ENCODE results near the gene SCRT2.

The SCRT2 gene

GRCh38 chr20:709423-709822 is 33.8 kb upstream of the SCRT2 start:
- no peak overlapping the region for H3K4me3 ChIP-seq (ENCODE audit: low read depth, low read length)
- TF ChIP-seq, protein P1, sequence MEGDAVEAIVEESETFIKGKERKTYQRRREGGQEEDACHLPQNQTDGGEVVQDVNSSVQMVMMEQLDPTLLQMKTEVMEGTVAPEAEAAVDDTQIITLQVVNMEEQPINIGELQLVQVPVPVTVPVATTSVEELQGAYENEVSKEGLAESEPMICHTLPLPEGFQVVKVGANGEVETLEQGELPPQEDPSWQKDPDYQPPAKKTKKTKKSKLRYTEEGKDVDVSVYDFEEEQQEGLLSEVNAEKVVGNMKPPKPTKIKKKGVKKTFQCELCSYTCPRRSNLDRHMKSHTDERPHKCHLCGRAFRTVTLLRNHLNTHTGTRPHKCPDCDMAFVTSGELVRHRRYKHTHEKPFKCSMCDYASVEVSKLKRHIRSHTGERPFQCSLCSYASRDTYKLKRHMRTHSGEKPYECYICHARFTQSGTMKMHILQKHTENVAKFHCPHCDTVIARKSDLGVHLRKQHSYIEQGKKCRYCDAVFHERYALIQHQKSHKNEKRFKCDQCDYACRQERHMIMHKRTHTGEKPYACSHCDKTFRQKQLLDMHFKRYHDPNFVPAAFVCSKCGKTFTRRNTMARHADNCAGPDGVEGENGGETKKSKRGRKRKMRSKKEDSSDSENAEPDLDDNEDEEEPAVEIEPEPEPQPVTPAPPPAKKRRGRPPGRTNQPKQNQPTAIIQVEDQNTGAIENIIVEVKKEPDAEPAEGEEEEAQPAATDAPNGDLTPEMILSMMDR (IDR thresholded peaks at IDR 0.05; ENCODE audit: control insufficient read depth, extremely low read depth, insufficient read depth) = no peak
- DNase-seq (ENCODE audit: low read depth) = no peak

DNA sequence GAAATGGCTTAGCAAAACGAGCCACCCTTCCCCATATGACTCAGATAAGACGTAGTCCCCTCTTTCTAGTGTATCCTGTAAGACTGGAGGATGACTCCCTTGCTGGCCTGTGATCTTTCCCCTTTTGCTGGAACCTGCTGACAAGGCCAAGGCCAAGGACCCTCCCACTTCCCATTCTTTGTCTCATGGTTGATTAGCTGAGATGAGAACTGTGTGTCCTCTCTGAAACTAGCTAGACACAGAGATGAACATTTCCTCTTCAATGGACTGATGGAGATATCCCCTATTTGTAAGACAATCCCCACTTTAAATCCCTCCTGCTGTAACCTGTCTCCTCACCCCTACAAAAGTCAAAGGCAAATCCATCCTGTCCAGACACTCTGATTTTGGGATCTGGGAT is 33.4 kb upstream of the SCRT2 start:
- TF ChIP-seq, protein P1 (IDR thresholded peaks at IDR 0.05; ENCODE audit: control insufficient read depth, extremely low read depth, insufficient read depth) = no peak
- no peak for DNase-seq (ENCODE audit: low read depth)
- no peak overlapping the region for H3K4me3 ChIP-seq (ENCODE audit: low read depth, low read length)

DNA sequence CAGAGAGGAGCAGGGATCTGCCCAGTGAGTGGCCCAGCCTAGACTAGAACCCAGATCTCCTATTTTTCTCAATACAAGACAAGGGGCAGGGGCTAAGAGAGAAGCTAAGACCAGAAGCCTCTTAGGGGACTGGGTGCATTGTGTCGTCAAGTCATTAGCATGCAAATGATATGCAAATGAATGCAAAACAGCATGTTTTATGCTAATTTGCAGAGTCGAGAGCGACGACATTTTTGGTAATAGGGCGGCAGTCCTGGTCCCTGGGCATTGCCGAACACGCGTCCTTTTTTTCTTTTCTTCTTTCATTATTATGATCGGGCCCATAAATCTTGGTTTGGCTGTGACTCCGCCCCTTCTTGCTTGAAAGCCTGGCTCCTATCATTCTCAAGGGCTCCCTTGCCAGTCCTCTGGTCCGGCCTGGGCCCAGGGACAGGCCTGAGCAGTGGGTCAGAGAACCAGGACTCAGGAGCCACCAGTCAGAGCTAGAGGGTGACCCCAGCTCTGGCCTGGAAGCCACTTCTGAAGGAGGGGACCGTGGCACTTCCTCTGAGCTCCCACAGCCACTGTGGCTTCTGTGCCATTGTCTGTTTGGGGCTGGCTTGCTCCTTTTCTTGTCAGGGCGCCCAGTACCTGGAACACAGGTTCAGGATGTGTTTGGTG is 32.0 kb upstream of the SCRT2 start:
- TF ChIP-seq, protein P1 (IDR thresholded peaks at IDR 0.05; ENCODE audit: control insufficient read depth, extremely low read depth, insufficient read depth) = no peak
- no peak overlapping the region for H3K4me3 ChIP-seq (ENCODE audit: low read depth, low read length)
- no peak for DNase-seq (ENCODE audit: low read depth)

DNA sequence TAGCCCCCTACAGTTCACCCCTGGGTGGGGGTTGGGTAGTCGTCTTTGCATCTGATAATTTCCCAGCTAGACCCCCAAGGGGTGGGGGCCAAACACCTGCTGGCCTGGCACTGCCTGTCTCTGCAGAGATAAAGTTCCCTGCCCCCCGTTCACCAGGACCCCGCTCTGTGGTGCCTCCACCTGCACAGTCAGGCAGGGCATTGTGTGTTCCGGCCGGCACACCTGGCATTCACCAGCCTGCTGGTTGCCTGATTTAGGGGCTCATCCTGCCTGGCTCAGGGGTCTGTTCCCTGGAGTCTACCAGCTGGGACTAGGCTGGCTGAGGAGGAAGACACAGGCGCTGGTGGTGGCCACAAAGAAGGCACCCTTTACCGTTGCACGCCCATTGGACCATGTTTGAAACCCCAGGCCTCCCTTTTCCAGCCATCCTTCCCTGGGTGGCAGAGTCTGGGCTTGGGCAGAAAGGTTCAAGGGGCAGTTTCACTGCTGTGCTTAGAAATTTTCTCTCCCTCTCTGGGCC is 30.8 kb upstream of the SCRT2 start:
- DNase-seq (ENCODE audit: low read depth) = no peak
- TF ChIP-seq, protein P1 (IDR thresholded peaks at IDR 0.05; ENCODE audit: control insufficient read depth, extremely low read depth, insufficient read depth) = no peak
- no peak overlapping the region for H3K4me3 ChIP-seq (ENCODE audit: low read depth, low read length)

GRCh38 chr20:704726-705125 is 29.1 kb upstream of the SCRT2 start:
- DNase-seq (ENCODE audit: low read depth) = no peak
- TF ChIP-seq, protein P1 (IDR thresholded peaks at IDR 0.05; ENCODE audit: control insufficient read depth, extremely low read depth, insufficient read depth) = no peak
- no peak overlapping the region for H3K4me3 ChIP-seq (ENCODE audit: low read depth, low read length)

DNA sequence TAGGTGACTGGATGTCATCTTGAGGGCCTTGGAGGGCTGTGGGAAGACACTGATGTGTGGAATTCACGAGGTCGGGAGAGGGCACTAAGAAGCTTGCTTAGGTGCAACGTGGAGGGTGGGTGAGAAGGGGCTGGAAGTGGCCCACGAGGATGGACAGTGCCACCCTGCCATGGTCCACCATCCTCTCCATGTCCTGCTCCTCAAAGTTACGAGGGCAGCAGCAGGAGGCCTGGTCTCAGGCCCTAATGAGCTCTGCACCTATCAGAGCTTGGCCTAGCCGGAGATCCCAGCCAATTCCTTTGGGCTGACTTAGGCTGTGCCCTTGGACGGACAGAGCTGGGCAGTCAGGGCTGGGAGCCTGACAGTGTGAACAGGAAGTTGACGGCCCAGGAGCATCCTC is 27.8 kb upstream of the SCRT2 start:
- no peak for DNase-seq (ENCODE audit: low read depth)
- no peak overlapping the region for H3K4me3 ChIP-seq (ENCODE audit: low read depth, low read length)
- TF ChIP-seq, protein P1 (IDR thresholded peaks at IDR 0.05; ENCODE audit: control insufficient read depth, extremely low read depth, insufficient read depth) = no peak

GRCh38 chr20:703006-703405 is 27.4 kb upstream of the SCRT2 start:
- DNase-seq (ENCODE audit: low read depth) = no peak
- TF ChIP-seq, protein P1 (IDR thresholded peaks at IDR 0.05; ENCODE audit: control insufficient read depth, extremely low read depth, insufficient read depth) = no peak

More at GRCh38 chr20:703006-703405, 27.4 kb upstream of the SCRT2 start:
- no peak overlapping the region for H3K4me3 ChIP-seq (ENCODE audit: low read depth, low read length)

Data from LNCaP clone FGC (cell line).